ENCODE data around the gene GPR155.
A peak's percentile ranks its signal among the peaks of the same experiment; 100 is the strongest.

Gene GPR155

GRCh38 chr2:174486563-174487107 is at the start of gene GPR155:
GPR155 (minus strand) TSS chr2:174487029; CDS start chr2:174481956, 5,073 bp downstream.
- peak in 2 of 3 experiments; percentile 2 to 31 for DNase-seq

- DNase-seq = peak in 2 of 3 experiments; percentile 1 to 27
These were observed 49.2 kb upstream of the GPR155 start for GRCh38 chr2:174535757-174536703.

DNA sequence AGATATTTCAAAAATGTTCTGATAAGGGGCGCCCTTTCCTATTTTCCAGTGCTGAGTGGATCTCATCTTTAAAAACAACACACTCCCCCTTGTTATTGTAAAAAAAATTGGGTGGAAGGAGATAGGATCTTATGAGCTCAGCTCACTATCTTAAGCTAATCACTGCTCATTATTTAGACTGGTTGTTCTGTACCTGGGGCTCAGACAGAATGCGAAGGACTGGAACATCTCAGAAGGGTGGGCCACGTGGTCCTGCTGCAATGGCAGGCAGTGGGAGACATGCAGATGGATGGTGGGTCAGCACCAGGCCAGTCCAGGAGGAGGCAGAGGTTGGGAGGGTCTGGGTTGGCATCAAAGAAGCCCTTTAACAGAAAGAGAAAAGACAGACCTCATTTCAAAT is 48.3 kb upstream of the GPR155 start:
- no peak for DNase-seq

- DNase-seq = no peak
These were observed 43.1 kb upstream of the GPR155 start for GRCh38 chr2:174529916-174530315.

DNA sequence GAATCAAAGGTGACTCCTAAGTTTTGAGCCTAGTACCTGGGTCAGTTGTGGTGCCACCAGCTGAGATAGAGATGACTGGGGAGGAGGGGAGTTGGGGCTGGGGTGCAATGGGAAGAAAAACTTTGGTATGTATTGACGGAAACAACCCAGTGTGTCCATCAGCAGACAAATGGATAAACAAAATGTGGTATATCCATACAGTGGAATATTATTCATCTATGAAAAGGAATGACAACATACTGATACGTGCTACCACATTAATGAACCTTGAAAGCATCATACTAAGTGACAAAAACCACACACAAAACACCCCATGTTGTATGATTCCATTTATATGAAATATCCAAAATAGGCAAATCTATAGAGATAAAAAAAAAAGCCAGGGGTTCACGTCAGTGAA is 41.1 kb upstream of the GPR155 start:
- no peak for DNase-seq

- no peak for DNase-seq
These were observed 40.4 kb upstream of the GPR155 start for GRCh38 chr2:174527101-174527721.

- no peak for DNase-seq
These were observed 37.7 kb upstream of the GPR155 start for GRCh38 chr2:174524527-174524926.

- peak in 1 of 3 experiments; percentile 0 for DNase-seq
These were observed 35.7 kb upstream of the GPR155 start for GRCh38 chr2:174522553-174522952.

DNA sequence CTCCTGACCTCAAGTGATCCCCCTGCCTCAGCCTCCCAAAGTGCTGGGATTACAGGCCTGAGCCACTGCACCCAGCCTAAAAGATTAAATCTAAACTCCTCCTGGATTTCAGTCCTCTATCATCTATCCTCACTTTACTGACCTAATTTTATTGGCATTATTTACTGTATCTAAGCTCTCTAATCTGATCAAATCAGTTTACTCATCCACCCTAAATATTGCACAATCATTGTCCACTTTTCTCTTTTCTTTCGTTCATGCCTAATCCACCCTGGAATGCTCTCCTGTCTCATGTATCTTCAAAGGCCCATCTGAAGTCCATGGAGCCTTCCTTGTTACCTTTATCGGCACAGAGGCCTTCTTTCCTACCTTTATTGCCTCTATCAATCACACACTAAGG is 31.6 kb upstream of the GPR155 start:
- no peak for DNase-seq

DNA sequence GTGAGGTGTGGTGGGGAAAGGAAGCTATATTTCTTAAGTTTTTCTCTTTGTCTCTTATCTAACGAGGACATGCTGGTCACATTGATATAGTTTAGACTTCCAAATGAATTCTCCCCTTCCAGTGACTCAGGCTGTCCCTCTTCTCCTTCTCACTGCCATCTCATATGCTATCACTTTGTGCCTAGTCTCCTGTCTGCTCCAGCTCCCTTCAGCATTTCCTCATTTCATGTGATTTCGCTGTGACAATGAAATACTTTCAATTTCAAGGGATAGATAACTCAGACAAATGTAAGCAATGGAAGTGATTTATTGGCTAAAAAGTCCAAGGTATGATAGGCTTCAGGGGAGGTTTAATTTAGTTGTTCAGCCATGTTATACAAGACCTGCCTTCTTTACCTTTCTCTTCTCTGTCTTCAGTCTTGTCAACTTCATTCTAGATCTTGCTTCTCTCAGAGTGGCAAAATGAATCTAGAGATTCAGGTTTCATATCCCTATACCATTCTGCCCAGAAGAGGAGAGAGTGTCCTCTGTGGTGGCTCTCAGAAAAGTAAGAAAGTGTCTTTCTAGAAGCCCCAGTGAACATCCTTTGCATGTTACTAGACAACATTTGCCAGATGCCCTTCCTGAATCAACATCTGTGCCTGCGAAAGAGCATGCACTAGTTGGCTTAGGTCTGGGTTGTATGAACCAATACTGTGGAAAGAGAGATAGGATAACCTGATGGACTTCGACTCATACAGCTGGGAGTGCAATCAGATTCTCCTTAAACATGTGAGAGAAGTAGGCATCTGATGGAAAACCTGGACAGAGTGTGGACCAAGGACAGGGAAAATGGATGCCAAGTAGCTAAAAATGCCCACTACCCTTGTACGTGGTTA is 29.9 kb upstream of the GPR155 start:
- no peak for DNase-seq

DNA sequence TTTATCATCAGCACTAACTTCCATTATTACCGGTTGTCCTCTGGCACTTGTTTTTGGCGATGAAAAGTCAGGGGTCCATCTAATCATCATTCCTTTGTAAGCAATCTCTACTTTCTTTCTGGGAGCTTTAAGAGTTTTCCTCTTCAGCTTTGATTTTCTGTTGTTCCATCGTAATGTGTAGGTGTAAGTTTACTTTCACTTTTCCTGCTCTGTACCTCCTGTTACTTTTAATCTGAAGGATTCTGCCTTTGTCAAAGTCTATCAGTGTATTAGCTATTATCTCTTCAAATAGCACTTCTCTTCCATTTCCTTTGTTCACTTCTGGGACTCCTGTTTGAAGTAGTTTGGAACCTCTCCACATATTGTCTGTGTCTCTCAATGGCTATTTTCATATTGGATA is 25.5 kb upstream of the GPR155 start:
- no peak for DNase-seq

DNA sequence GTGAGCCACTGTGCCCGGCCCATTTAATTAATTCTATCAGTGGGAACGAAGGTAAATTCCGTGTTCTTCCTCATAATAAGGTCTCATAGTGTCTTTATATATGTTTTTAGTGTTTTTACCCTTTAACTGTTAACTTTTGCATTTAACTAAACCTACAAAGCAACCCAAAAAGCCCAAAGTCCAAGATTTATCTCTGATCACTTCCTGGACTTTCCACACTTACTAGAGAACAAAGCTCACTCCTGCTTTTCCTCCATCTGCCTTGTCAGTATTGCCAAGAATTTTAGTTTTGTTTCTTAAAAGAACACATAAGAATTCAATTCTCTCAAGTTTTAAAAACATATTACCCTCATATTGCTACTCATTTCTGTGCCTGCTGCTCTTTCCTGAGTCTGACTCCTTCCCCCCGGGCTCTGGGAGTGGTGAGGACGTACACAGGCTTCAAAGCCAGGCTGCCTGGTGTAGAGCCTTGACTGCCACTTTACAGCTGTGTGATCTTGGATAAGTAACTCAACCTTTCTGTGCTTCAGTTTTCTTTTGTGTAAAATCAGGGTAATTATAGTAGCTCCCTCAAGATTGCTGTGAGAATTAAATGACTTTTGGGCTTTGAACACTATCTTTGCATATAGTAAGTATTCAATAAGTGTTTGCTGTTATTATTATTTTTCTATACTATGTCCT is 24.9 kb upstream of the GPR155 start:
- no peak for DNase-seq

- DNase-seq = peak in 2 of 3 experiments; percentile 0 to 9
These were observed 23.9 kb upstream of the GPR155 start for GRCh38 chr2:174510583-174511189.

GRCh38 chr2:174503161-174503809 is 16.5 kb upstream of the GPR155 start:
- DNase-seq = no peak

DNA sequence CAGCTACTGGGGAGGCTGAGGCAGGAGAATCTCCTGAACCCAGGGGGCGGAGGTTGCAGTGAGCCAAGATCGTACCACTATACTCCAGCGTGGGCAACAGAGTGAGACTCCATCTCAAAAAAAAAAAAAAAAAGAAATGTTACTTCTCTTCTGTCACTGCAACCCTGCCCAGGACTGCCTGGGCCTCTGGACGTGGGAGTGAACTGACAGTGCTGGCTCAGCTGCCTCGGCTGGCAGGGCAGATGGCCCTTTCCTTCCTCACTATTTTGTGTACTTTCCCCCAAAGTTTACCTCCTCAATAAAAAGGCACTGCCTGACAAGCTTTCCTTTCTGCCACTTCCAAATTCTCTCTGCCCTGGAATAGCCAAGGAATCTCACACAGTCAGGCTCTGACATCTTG is 12.5 kb upstream of the GPR155 start:
- no peak for DNase-seq

DNA sequence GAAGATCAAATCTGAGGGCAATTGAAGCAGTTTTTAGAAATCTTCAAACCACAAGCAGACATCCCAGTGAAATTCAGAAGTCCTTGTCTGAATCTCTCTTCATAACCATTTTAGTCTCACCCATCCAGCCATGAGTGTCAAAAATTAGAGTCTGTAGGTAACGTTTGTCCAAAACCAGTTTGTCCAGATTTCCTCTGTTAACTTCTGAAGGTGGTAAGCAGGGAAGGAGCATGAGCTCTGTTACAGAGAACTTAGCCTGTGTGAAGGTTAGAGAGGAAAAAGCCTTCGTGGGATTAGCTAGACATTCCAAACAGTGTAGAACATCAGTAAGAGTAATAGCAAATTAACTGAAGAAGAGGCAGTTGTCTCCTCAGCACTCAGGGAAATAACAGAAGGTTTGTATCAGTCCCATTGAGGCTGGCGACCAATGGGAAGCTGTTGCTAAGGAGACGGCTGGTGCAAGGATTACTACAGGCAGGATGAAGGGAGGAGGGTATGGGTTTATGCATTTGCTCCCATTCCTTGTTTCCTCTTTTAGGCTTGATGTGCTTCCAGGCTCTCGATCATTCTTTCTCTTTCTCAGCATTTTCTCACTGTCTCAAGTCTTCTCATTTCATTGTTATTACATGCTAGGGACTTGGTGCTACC is 8.7 kb upstream of the GPR155 start:
- peak in 1 of 3 experiments; percentile 10 for DNase-seq

DNA sequence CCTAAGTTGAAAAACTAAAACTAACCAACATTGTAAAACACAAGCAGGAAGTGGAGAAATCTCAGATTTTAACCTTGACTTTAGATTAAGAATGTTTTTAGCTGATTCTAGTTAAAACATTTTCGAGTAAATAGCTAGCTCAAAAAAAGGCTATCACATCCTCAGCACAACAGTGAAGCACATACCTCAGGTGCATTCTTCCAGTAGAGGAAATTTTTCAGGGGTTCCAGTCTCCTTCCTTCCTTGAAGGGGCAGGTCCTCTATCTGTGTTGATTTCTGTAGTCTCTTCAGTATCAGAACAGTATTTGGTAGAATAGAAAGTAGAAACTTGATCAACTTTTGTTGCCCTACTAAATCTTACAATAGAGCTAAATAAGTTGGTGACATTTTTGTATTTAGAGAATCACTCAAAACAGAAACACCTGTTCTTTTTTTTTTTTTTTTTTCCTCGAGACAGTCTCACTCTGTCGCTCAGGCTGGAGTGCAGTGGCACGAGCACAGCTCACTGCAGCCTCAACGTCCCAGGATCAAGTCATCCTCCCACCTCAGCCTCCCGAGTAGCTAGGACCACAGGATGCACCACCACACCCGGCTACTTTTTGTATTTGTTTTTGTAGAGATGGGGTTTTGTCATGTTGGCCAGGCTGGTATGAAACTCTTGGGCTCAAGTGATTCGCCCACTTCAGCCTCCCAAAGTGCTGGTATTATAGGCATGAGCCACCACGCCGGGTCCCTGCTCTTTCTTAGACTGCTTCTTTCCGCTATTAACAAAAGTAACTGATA is 6.9 kb upstream of the GPR155 start:
- DNase-seq = no peak

DNA sequence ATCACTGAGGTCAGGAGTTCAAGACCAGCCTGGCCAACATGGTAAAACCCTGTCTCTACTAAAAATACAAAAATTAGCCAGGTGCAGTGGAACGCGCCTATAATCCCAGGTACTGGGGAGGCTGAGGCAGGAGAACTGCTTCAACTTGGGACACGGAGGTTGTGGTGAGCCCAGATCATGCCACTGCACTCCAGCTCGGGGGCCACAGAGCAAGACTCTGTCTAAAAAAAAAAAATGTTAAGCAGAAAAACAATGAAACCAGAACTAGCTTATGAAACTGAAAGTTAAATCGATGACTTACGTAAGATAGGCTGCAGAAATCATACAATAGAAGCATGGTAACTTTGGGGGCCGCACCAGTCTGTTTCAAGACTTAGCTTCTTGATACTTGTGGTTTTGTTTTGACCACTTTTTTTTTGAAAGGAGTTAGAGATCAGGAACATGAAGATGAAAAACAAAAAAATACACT is 6.2 kb upstream of the GPR155 start:
- no peak for DNase-seq

DNA sequence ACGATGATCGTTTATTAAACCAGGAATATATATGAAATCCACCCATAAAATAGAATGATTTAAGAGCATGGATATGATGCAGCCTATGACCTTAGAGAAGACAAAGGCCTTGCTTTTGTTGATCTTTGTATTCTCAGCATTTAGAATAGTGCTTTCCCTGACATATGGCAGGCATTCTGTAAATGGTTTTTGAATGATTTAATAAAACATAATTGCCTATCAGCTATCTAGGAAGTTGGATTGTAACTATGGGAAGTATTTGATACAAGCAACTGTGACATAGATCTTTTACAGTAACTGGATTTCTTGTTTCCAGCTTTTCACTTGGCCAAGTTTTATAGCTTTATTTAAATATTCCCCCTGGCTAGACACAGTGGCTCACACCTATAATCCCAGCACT is 5.1 kb upstream of the GPR155 start:
- no peak for DNase-seq

GRCh38 chr2:174490051-174490450 is 3.2 kb upstream of the GPR155 start:
- no peak for DNase-seq
